Measurements from ENCODE around the gene AOX1.
"Not testable (repeated sequence)": the region's sequence is repeated elsewhere in the genome, so short reads cannot be mapped to it uniquely, and the experiment has no call there.

AOX1 gene

GRCh38 chr2:200702044-200702443 lies 116.2 kb downstream of the AOX1 start:
- no peak for DNase-seq (ENCODE audit: low read depth in 2 of 2)

GRCh38 chr2:200702646-200703118 lies 116.9 kb downstream of the AOX1 start:
- DNase-seq (ENCODE audit: low read depth in 2 of 2): peak; percentile 36 to 52

- DNase-seq (ENCODE audit: low read depth in 2 of 2): peak in 1 of 2 donors; percentile 21
Measured at GRCh38 chr2:200703127-200703925, 117.5 kb downstream of the AOX1 start.

DNA sequence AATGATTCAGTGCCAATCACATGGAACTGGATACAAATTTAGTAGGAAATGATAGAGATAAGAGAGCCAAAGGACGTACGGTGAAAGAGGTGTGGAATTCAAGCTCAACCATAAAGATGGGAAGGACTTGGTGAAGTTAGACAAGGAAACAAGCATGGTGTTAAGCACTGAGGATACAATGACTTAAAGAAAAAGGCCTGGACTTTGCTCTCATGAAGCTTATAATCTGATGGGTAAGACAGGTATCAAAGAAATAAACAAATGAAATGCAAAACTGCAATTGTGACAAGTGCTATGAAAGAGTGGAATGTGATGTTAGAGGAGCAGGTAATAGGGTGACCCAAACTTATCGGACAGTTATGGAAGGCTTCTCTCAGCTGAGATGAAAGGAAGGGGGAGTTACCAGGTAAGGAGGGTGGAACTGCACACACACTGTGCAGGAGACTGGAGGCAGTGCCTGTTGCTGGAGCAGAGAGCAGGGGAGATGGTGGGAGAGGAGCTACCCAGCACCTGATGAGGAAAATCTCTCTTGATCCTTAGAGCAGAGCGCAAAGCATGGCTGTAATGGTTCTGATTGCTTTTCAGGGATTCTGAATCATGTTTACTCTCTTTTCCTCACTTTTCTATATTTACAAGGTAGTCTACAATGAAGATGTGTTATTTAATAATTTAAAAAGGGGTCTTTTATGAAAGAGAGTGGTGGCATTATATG lies 118.3 kb downstream of the AOX1 start:
- DNase-seq (ENCODE audit: low read depth in 2 of 2): no peak

- no peak for DNase-seq (ENCODE audit: low read depth in 2 of 2)
Measured at GRCh38 chr2:200705305-200706041, 119.7 kb downstream of the AOX1 start.

- no peak for DNase-seq (ENCODE audit: low read depth in 2 of 2)
Measured at GRCh38 chr2:200708943-200709342, 123.1 kb downstream of the AOX1 start.

DNA sequence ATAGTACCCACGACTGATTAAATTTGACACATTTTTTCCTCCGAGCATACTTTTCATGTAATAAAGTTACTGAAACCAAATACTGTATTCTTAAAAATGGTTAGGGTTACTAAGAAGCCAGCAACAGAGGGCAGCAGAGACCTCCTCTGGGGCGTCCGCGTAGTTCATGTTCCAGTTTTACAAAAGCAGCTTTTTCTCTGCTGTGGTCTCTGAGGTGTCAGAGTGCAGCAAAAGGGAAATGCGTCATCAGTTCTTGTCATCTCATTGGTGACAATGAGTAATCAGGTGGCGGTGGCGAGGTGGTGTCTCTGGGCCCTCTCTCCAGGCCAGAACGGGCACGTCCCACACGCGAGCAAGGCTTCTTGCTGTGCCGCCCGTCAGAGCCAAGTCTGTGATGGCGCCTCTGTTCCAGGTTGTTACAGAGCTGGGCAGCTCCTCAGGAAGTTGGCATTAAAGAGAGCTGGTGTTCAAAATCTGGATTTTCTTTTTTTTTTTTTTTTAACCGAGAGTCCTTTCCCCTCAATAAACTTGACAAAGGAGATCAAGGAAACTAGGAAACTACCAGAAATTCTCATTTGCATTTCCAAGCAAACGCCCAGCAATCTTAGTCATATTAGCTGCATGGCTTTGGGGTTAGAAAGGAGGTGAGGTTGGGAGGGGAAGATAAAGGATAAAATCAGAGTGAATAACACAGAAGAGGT lies 127.3 kb downstream of the AOX1 start:
- peak; percentile 93 for DNase-seq (ENCODE audit: low read depth in 2 of 2)

DNA sequence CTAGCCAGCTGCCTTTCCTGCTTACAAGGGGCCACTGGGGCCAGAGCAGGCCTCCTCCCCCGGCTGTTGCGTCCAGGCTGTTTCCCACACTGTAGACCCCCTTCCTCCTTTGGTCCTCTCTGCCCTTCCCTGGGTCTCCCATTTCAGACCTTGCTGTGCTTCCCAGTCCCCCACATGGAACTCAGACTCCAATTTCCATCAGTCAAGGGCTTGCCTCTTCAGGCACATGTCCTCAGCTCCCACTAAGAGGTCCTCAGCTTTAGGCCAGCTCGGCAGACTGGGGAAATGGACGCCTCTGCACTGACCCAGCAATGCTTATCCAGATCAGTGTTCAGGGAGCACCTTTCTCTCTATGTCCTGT lies 127.9 kb downstream of the AOX1 start:
- peak in 1 of 2 donors; percentile 16 for DNase-seq (ENCODE audit: low read depth in 2 of 2)

GRCh38 chr2:200715014-200715413 lies 129.2 kb downstream of the AOX1 start:
- DNase-seq (ENCODE audit: low read depth in 2 of 2): not testable (repeated sequence)

GRCh38 chr2:200716386-200716785 lies 130.6 kb downstream of the AOX1 start:
- no peak for DNase-seq (ENCODE audit: low read depth in 2 of 2)
